Rectal smooth muscle tissue (tissue), 1 donor: ENCODE results near the gene SRSF6.

Source experiments
- H3K27ac ChIP-seq: one replicate; pipeline ENCODE4 v1.7.0; 2013; ENCODE audit warnings: low read depth, low read length, inconsistent platforms
- H3K27me3 ChIP-seq: one replicate; pipeline ENCODE4 v1.7.0; 2013; ENCODE audit warnings: low read length; ENCODE audit not compliant: control insufficient read depth, insufficient read depth
- H3K36me3 ChIP-seq: one replicate; pipeline ENCODE4 v1.7.0; 2013; ENCODE audit warnings: low read length; ENCODE audit not compliant: control insufficient read depth, insufficient read depth
- H3K4me1 ChIP-seq: one replicate; pipeline ENCODE4 v1.7.0; 2013; ENCODE audit warnings: low read length; ENCODE audit not compliant: control insufficient read depth, insufficient read depth
- H3K4me3 ChIP-seq: one replicate; pipeline ENCODE4 v1.7.0; 2013; ENCODE audit warnings: low read length
- H3K9ac ChIP-seq: one replicate; pipeline ENCODE4 v1.7.0; 2013; ENCODE audit warnings: low read length

The SRSF6 gene

DNA sequence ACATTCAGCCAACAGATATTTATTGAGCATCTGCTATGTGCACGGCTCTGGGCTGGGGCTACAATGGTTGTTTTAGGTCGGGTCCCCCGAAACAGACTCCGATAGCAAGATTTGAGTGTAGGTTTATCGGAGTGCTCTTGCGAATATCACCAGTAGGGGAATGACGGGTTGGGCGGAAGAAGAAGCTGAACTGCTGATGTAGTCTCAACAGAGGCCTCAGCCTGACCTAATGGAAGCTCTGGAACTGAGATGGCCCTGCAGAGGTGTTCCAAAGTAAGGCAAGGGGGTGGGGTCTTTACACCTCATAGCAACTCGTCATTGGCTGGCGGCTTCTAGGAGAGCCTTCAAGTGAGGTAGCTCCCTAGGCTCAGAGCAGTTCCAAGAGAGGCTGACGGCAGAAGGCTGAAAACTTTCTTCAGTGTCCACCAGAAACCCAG, 50.9 kb downstream of the SRSF6 start:
- no peaks in the 10 kb centered on the region for H3K36me3 ChIP-seq
- no peaks in the 10 kb centered on the region for H3K27me3 ChIP-seq
- no peak overlapping the region for H3K27ac ChIP-seq
- H3K4me1 ChIP-seq, result no peaks in the 10 kb centered on the region
- H3K4me3 ChIP-seq, result no peak overlapping the region
- no peak overlapping the region for H3K9ac ChIP-seq

DNA sequence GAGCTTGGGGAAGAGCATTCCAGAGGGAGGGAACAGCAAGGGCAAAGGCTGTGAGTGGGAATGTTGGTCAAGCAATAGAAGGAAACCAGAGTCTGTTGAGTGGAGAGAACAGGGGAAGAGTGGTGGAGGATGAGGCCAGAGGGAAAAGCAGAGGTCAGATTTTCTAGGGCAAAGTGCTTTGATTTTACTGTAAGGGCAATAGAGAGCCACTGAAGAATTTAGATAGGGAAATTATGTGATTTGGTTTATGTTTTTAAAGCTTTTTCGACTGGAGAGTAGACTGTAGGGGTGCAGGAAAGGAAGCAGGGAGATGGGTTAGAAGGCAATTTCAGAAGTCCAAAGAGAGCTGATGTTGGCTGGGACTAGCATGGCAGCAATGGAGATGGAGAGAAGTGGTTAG, 54.2 kb downstream of the SRSF6 start:
- Histone ChIP-seq H3K27ac (no peak overlapping the region), H3K27me3 (no peaks in the 10 kb centered on the region), H3K9ac (no peak overlapping the region), H3K4me1 (no peaks in the 10 kb centered on the region), H3K36me3 (no peaks in the 10 kb centered on the region), H3K4me3 (no peak overlapping the region)

DNA sequence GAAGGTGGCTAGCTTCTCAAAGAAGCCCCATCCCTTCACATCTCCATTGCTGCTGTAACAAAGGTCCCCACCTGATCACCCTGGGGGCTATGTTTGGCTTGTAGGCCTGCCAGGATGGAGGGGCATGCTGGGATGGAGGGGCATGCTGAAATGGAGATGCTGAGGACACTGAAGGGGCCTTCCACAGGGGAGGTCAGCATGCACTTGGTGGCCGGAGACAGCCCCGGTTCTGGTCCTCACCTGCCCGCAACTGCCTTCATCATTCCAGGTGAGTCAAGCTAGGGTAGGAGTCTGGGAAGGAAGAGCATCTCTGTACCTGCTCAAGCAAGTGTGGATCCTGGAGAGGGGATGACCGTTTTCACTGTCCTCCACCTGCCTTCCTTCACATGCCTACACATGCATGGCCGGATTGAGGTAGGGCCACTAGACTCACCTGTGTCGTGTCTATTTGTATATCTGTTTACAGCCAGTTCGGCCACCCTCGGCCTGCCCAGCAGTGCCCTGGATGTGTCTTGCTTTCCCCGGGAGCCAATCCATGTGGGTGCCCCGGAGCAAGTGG, 55.8 kb downstream of the SRSF6 start:
- Histone ChIP-seq H3K27ac (peak overlapping the region; percentile 68), H3K9ac (no peak overlapping the region), H3K36me3 (no peaks in the 10 kb centered on the region), H3K27me3 (no peaks in the 10 kb centered on the region), H3K4me3 (peak overlapping the region; percentile 69), H3K4me1 (no peaks in the 10 kb centered on the region)
